ENCODE results near the gene FN3KRP. TPM values are rescaled to one million over a fixed set of nuclear protein-coding genes. Genes with fewer than 3 reads are reported as not detected.

Gene FN3KRP
- total and polyA plus RNA-seq, 2 of the 13 experiments (the other 11 are each of a cell fraction or from before 2014, with no cell fraction given), result 22.4 to 28.2 TPM

GRCh38 chr17:82722341-82723013 is 6.0 kb downstream of the FN3KRP start:
- H3K4me2 ChIP-seq (ENCODE audit: low read depth, low read length), result no peak overlapping the region
- DNase-seq (ENCODE audit: low spot score), result no peak
- no peak overlapping the region for H3K9ac ChIP-seq (ENCODE audit: insufficient read depth, low read depth, low read length)
- ChIA-PET CTCF (ENCODE audit: low intra/inter-chr PET ratio, low total read pairs) (no interaction called here), POLR2A (no interaction called here)
- intact Hi-C loops (cut with micrococcal nuclease; ENCODE audit: unreplicated experiment) (no loop called here), in situ Hi-C loops (cut with HindIII; ENCODE audit: extremely low pct_ligation_motif_present, low pct_unique_long_range_greater_than_20kb) (no loop called here)
- TF ChIP-seq HOXA9 (CRISPR knock-in tag; IDR thresholded peaks at IDR 0.05; ENCODE audit: borderline replicate concordance) (no peak), KMT2A (CRISPR knock-in tag; IDR thresholded peaks at IDR 0.05) (no peak), CEBPB (IDR thresholded peaks at IDR 0.05; ENCODE audit: borderline replicate concordance, low read depth, low read length) (peak; percentile 37; the same call in 1 of the 2 replicates), SATB2 (CRISPR knock-in tag; IDR thresholded peaks at IDR 0.05) (no peak)
- no peak for ATAC-seq
- H3K9me3 ChIP-seq (ENCODE audit: low read length), result no peaks in the 10 kb centered on the region
- no peak for FAIRE-seq
- H4K20me1 ChIP-seq (ENCODE audit: insufficient read depth, low read length), result no peaks in the 10 kb centered on the region
- H3K4me3 ChIP-seq (replicated peaks in 1 of 3; ENCODE audit: insufficient read depth in 1 of 3, low read depth in 2 of 3, low read length in 3 of 3), result no peak overlapping the region
- H3K36me3 ChIP-seq (replicated peaks in 1 of 2; ENCODE audit: control insufficient read depth in 1 of 2, insufficient read depth in 2 of 2, low read length in 2 of 2), result peaks cover 17 to 51% of the 10 kb centered on the region in 2 experiments
- WGBS (ENCODE audit: low lambda C conversion rate), result 93% methylated on average over 19 of the region's 19 CpGs
- H3K4me1 ChIP-seq (ENCODE audit: insufficient read depth, low read length), result peaks cover 9% of the 10 kb centered on the region
- no peak overlapping the region for H2AFZ ChIP-seq (ENCODE audit: low read length)
- no peaks in the 10 kb centered on the region for H3K27me3 ChIP-seq (ENCODE audit: control insufficient read depth in 1 of 2, insufficient read depth in 2 of 2, low read length in 2 of 2)
- no peak overlapping the region for H3K27ac ChIP-seq (ENCODE audit: extremely low read length, insufficient read depth, low read length)
- peaks cover 7% of the 10 kb centered on the region for H3K79me2 ChIP-seq (ENCODE audit: insufficient read depth, low read length)
- BruUV-seq (replicated peaks), result no TSS peak

- intact Hi-C loops (cut with micrococcal nuclease; ENCODE audit: unreplicated experiment), result no loop called here
- peak; percentile 30 for FAIRE-seq
- no peak for ATAC-seq
- 90% methylated on average over 26 of the region's 26 CpGs for WGBS (ENCODE audit: low lambda C conversion rate)
- no peak overlapping the region for H3K4me2 ChIP-seq (ENCODE audit: low read depth, low read length)
- H3K9me3 ChIP-seq (ENCODE audit: low read length), result no peaks in the 10 kb centered on the region
- in situ Hi-C loops (cut with HindIII; ENCODE audit: extremely low pct_ligation_motif_present, low pct_unique_long_range_greater_than_20kb), result no loop called here
- no peak overlapping the region for H3K27ac ChIP-seq (ENCODE audit: extremely low read length, insufficient read depth, low read length)
- no peaks in the 10 kb centered on the region for H3K79me2 ChIP-seq (ENCODE audit: insufficient read depth, low read length)
- no peaks in the 10 kb centered on the region for H4K20me1 ChIP-seq (ENCODE audit: insufficient read depth, low read length)
- no peak overlapping the region for H3K9ac ChIP-seq (ENCODE audit: insufficient read depth, low read depth, low read length)
- no peak overlapping the region for H2AFZ ChIP-seq (ENCODE audit: low read length)
- POLR2A ChIA-PET, result no interaction called here
- no peak overlapping the region for H3K4me3 ChIP-seq (replicated peaks in 1 of 3; ENCODE audit: insufficient read depth in 1 of 3, low read depth in 2 of 3, low read length in 3 of 3)
- CTCF ChIA-PET (ENCODE audit: low intra/inter-chr PET ratio, low total read pairs), result no interaction called here
- H3K36me3 ChIP-seq (replicated peaks in 1 of 2; ENCODE audit: control insufficient read depth in 1 of 2, insufficient read depth in 2 of 2, low read length in 2 of 2), result peaks cover 17 to 53% of the 10 kb centered on the region in 2 experiments
- no peak for DNase-seq (ENCODE audit: low spot score)
- BruUV-seq (replicated peaks), result no TSS peak
- H3K27me3 ChIP-seq (ENCODE audit: control insufficient read depth in 1 of 2, insufficient read depth in 2 of 2, low read length in 2 of 2), result no peaks in the 10 kb centered on the region
- H3K4me1 ChIP-seq (ENCODE audit: insufficient read depth, low read length), result peaks cover 1% of the 10 kb centered on the region
- no peak for TF ChIP-seq AHDC1 (CRISPR knock-in tag; IDR thresholded peaks at IDR 0.05; ENCODE audit: borderline replicate concordance)
- TF ChIP-seq ZNF205 (CRISPR knock-in tag; IDR thresholded peaks at IDR 0.05), result no peak
- TF ChIP-seq SATB2 (CRISPR knock-in tag; IDR thresholded peaks at IDR 0.05), result no peak
- TF ChIP-seq KLF13 (CRISPR knock-in tag; IDR thresholded peaks at IDR 0.05), result no peak
- 0 out of 2 replicates have a peak, but pooled peaks have one; percentile 40 for TF ChIP-seq DNMT1 (CRISPR knock-in tag; IDR thresholded peaks at IDR 0.05)
- no peak for TF ChIP-seq NFATC3 (CRISPR knock-in tag; IDR thresholded peaks at IDR 0.05)
- peak; percentile 74 for TF ChIP-seq MNT (IDR thresholded peaks at IDR 0.05)
- TF ChIP-seq POLR2A (IDR thresholded peaks at IDR 0.05; ENCODE audit: insufficient read depth in 1 of 2, low read depth in 2 of 2, low read length in 2 of 2), result 0 out of 4 replicates have a peak, but pooled peaks of 1 of the 2 experiments have one; percentile 24
Measured at GRCh38 chr17:82723169-82723807, 6.8 kb downstream of the FN3KRP start.
